ENCODE results near the gene COA3.

DNA sequence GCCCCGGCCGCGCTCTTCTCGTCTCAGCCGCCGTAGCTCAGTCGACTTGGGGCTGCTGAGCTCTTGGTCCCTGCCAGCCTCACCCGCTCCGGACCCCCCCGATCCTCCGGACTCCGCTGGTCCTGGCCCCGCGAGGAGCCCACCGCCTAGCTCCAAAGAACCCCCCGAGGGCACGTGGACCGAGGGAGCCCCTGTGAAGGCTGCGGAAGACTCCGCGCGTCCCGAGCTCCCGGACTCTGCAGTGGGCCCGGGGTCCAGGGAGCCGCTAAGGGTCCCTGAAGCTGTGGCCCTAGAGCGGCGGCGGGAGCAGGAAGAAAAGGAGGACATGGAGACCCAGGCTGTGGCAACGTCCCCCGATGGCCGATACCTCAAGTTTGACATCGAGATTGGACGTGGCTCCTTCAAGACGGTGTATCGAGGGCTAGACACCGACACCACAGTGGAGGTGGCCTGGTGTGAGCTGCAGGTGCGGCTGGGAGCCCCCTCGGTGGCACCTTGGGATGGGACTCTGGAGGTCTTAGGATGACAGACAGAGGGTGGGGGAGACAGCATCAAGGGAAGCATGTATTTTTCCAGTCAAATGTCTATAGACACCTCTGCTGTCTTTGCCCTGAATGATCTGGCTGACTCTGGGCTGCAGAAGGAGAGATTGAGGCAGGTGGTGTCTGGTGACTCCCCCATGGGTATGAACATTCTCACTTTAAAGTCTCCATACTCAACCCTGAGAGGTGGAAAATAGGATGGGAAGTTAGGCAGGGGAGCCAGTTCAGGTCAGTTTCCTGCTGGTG lies 17.5 kb downstream of the COA3 start:
- TF ChIP-seq, protein P1, sequence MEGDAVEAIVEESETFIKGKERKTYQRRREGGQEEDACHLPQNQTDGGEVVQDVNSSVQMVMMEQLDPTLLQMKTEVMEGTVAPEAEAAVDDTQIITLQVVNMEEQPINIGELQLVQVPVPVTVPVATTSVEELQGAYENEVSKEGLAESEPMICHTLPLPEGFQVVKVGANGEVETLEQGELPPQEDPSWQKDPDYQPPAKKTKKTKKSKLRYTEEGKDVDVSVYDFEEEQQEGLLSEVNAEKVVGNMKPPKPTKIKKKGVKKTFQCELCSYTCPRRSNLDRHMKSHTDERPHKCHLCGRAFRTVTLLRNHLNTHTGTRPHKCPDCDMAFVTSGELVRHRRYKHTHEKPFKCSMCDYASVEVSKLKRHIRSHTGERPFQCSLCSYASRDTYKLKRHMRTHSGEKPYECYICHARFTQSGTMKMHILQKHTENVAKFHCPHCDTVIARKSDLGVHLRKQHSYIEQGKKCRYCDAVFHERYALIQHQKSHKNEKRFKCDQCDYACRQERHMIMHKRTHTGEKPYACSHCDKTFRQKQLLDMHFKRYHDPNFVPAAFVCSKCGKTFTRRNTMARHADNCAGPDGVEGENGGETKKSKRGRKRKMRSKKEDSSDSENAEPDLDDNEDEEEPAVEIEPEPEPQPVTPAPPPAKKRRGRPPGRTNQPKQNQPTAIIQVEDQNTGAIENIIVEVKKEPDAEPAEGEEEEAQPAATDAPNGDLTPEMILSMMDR (IDR thresholded peaks at IDR 0.05) = no peak
- TF ChIP-seq POLR2AphosphoS5 (IDR thresholded peaks at IDR 0.05) = no peak
